ENCODE data around the gene AP2A2. TPM values are rescaled to one million over a fixed set of nuclear protein-coding genes. Genes with fewer than 3 reads are reported as not detected.

Gene AP2A2
- total RNA-seq, 6 experiments from 2014 or later: 41.4 to 66.7 (median 53.8) TPM

DNA sequence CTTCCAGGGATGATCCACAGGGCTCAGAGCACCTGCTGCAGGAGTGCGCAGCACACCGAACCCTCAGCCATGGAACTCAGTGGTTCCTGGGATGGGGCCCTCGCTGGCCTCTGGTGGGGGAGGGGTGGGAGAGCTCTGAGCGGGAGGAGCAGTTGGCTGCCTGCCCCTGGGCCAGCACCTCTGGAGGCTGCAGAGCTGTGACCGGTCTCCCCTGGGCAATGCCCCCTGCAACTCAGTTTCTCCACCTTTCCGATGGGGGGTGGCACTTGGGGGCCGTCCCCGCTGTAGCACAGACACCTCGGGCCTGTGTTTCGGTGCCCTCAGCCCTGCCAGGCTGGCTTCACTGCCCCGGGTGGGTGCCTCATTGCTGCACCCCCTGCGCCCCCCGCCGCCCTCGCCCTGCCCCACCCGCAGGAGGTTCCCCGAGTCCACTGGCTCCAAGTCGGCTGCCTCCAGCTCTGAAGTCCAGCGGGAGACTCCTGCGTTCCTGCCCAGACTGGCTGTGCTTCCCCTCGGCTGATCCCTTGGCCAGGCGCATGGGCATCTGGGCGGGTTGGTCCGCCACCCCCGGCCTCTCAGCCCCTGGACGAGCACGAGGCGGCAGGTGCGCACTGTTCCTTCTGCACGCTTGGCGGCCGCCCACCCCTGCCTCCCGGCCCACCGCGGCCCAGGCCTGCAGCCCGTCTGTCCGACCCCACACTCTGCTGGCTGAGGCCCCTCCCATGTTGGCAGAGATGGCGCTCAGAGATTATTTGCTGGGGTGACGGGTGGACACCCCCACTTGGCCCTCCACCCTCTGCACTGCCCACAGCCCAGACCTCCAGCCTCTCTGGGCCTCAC is 109.0 kb downstream of the AP2A2 start:
- DNase-seq (no peak), ATAC-seq (no peak)
- no peaks in the 10 kb centered on the region for H3K27me3 ChIP-seq
- H3K9me3 ChIP-seq: no peaks in the 10 kb centered on the region
- TF ChIP-seq POLR2A (IDR thresholded peaks at IDR 0.05): no peak
- TF ChIP-seq CTCF (IDR thresholded peaks at IDR 0.05): no peak
- intact Hi-C loops (cut with DNase I): no loop called here
- H3K36me3 ChIP-seq: no peaks in the 10 kb centered on the region
- H3K4me1 ChIP-seq: no peaks in the 10 kb centered on the region
- no CpG with 5 or more reads among the region's 39 CpGs for whole genome bisulfite sequencing (ENCODE audit: insufficient coverage, low coverage, low lambda C conversion rate, missing lambda C conversion rate)
- H3K4me3 ChIP-seq: no peak overlapping the region
- no peak overlapping the region for H3K27ac ChIP-seq

DNA sequence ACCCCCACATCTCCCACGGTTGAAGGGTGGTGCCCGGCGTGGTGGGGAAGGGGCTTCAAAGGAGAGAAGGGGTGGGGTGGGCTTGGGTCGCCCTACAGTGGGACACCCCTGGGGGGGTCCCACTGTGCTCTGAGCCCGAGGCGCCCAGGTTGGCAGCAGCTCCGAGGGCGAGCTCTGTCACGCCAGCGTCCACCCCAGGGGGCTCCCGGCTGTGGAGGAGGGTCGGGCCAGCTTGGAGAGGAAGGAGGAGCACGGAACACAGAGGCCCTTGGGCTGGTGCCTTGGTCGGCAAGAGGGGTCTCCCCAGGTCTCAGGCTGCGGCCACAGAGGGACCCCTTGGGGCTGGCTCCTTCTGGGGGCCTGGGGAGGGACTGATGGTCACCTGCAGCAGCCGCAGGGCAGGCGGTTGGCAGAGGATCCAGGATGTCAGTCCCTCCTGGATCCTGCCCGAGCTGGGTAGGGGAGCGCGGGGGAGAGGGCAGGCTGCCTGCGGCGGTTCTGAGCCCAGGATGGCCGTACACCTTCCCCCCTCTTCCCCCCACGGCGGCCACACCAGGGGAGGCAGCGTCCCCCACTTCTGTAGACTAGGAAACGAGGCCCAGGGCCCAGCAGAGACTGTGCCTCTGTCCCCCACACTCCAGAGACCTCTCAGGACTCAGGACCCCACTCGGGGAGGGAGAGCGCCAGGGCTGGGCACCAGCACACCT is 110.1 kb downstream of the AP2A2 start:
- no peak for TF ChIP-seq CTCF (IDR thresholded peaks at IDR 0.05)
- no peak for TF ChIP-seq POLR2A (IDR thresholded peaks at IDR 0.05)
- no peak for ATAC-seq
- H3K27me3 ChIP-seq: no peaks in the 10 kb centered on the region
- no peak overlapping the region for H3K4me3 ChIP-seq
- H3K4me1 ChIP-seq: no peaks in the 10 kb centered on the region
- WGBS (ENCODE audit: insufficient coverage, low coverage, low lambda C conversion rate, missing lambda C conversion rate): 90% methylated on average over 2 of the region's 29 CpGs
- H3K27ac ChIP-seq: no peak overlapping the region
- no peaks in the 10 kb centered on the region for H3K9me3 ChIP-seq
- H3K36me3 ChIP-seq: no peaks in the 10 kb centered on the region
- intact Hi-C loops (cut with DNase I): no loop called here
- no peak for DNase-seq

- Histone ChIP-seq H3K4me3 (no peak within 1 kb of the TSS), H3K9me3 (no peaks in the 10 kb centered on the region), H3K4me1 (no peaks in the 10 kb centered on the region), H3K36me3 (no peaks in the 10 kb centered on the region), H3K27me3 (no peaks in the 10 kb centered on the region), H3K27ac (no peak within 1 kb of the TSS)
- ATAC-seq (no peak), DNase-seq (no peak)
- no CpG with 5 or more reads among the region's 42 CpGs for whole genome bisulfite sequencing (ENCODE audit: insufficient coverage, low coverage, low lambda C conversion rate, missing lambda C conversion rate)
- intact Hi-C loops (cut with DNase I): no loop called here
- TF ChIP-seq POLR2A (IDR thresholded peaks at IDR 0.05) (no peak), CTCF (IDR thresholded peaks at IDR 0.05) (no peak)
Measured at GRCh38 chr11:1036303-1036923, 110.7 kb downstream of the AP2A2 start, which contains the start of gene MUC6. Gene MUC6, minus strand, starts transcription at chr11:1036718. Its CDS starts 63 bp downstream, at chr11:1036655.

- Histone ChIP-seq H3K27me3 (no peaks in the 10 kb centered on the region), H3K9me3 (no peaks in the 10 kb centered on the region), H3K36me3 (no peaks in the 10 kb centered on the region), H3K4me1 (no peaks in the 10 kb centered on the region), H3K4me3 (no peak overlapping the region), H3K27ac (no peak overlapping the region)
- TF ChIP-seq POLR2A (IDR thresholded peaks at IDR 0.05): no peak
- no peak for TF ChIP-seq CTCF (IDR thresholded peaks at IDR 0.05)
- intact Hi-C loops (cut with DNase I): no loop called here
- DNase-seq: no peak
- WGBS (ENCODE audit: insufficient coverage, low coverage, low lambda C conversion rate, missing lambda C conversion rate): no CpG with 5 or more reads among the region's 13 CpGs
- ATAC-seq: no peak
Measured at GRCh38 chr11:1036931-1037330, 111.3 kb downstream of the AP2A2 start.
